H9 (cell line): ENCODE results near the gene CCDC126. TPM values are rescaled to one million over a fixed set of nuclear protein-coding genes. Genes with fewer than 3 reads are reported as not detected.

ENCODE experiments used
- DNase-seq: peaks from one replicate; pipeline ENCODE4 v3.0.0-alpha.2; 2017
- H2AFZ ChIP-seq: one replicate; pipeline ENCODE4 v1.6.1; 2013; ENCODE audit warnings: mild to moderate bottlenecking, low read length, control low read depth, moderate library complexity
- H2AK5ac ChIP-seq: 2 replicates; pipeline ENCODE4 v1.6.1; 2013; ENCODE audit warnings: low read length, control low read depth, mixed read lengths; ENCODE audit not compliant: insufficient read length
- H2BK120ac ChIP-seq: one replicate; pipeline ENCODE4 v1.6.1; 2013; ENCODE audit warnings: low read depth, mild to moderate bottlenecking, low read length, control low read depth, inconsistent platforms; ENCODE audit not compliant: poor library complexity, severe bottlenecking
- H2BK12ac ChIP-seq: 2 replicates; pipeline ENCODE4 v1.6.1; 2013; ENCODE audit warnings: low read length, control low read depth, mixed read lengths, low read depth; ENCODE audit not compliant: insufficient read length
- H2BK15ac ChIP-seq: 2 replicates; pipeline ENCODE4 v1.6.1; 2013; ENCODE audit warnings: low read depth, low read length, control low read depth
- H2BK20ac ChIP-seq: one replicate; pipeline ENCODE4 v1.6.1; 2013; ENCODE audit warnings: low read depth, mild to moderate bottlenecking, low read length, control low read depth, inconsistent platforms; ENCODE audit not compliant: poor library complexity, severe bottlenecking
- H2BK5ac ChIP-seq: 2 replicates; pipeline ENCODE4 v1.6.1; 2013; ENCODE audit warnings: low read length, control low read depth, mixed read lengths; ENCODE audit not compliant: insufficient read length
- H3K14ac ChIP-seq: 2 replicates; pipeline ENCODE4 v1.6.1; 2013; ENCODE audit warnings: low read length, control low read depth; ENCODE audit not compliant: insufficient read depth
- H3K18ac ChIP-seq: 2 replicates; pipeline ENCODE4 v1.6.1; 2013; ENCODE audit warnings: low read depth, mild to moderate bottlenecking, mixed read lengths, low read length, control low read depth; ENCODE audit not compliant: insufficient read length
- H3K23ac ChIP-seq: 2 replicates; pipeline ENCODE4 v1.6.1; 2013; ENCODE audit warnings: low read length, control low read depth, mixed read lengths, low read depth; ENCODE audit not compliant: insufficient read length
- H3K23me2 ChIP-seq: 2 replicates; pipeline ENCODE4 v1.6.1; 2013; ENCODE audit warnings: low read depth, mild to moderate bottlenecking, mixed read lengths, low read length, control low read depth; ENCODE audit not compliant: insufficient read length, poor library complexity, severe bottlenecking
- H3K27ac ChIP-seq: 2 replicates; pipeline ENCODE4 v1.5.1; 2013; ENCODE audit warnings: low read length, control low read depth, mixed read lengths, low read depth; ENCODE audit not compliant: insufficient read length
- H3K27me3 ChIP-seq: 2 replicates; pipeline ENCODE4 v1.6.1; 2013; ENCODE audit warnings: low read length, control low read depth, inconsistent platforms; ENCODE audit not compliant: insufficient read depth
- H3K4ac ChIP-seq: 2 replicates; pipeline ENCODE4 v1.6.1; 2013; ENCODE audit warnings: low read depth, mild to moderate bottlenecking, control low read depth, inconsistent platforms, low read length, moderate library complexity
- H3K4me1 ChIP-seq: 2 replicates; pipeline ENCODE4 v1.6.1; 2013; ENCODE audit warnings: low read length, control low read depth, inconsistent platforms; ENCODE audit not compliant: insufficient read depth
- H3K4me2 ChIP-seq: 2 replicates; pipeline ENCODE4 v1.6.1; 2013; ENCODE audit warnings: low read length, control low read depth, mixed read lengths; ENCODE audit not compliant: insufficient read length, insufficient read depth
- H3K56ac ChIP-seq: 2 replicates; pipeline ENCODE4 v1.6.1; 2013; ENCODE audit warnings: low read depth, mild to moderate bottlenecking, mixed read lengths, low read length, control low read depth; ENCODE audit not compliant: insufficient read length
- H3K79me1 ChIP-seq: 2 replicates; pipeline ENCODE4 v1.6.1; 2013; ENCODE audit warnings: low read depth, mild to moderate bottlenecking, moderate library complexity, low read length, control low read depth, inconsistent platforms; ENCODE audit not compliant: insufficient read depth, poor library complexity, severe bottlenecking
- H3K79me2 ChIP-seq: 2 replicates; pipeline ENCODE4 v1.6.1; 2013; ENCODE audit warnings: low read length, control low read depth, inconsistent platforms; ENCODE audit not compliant: insufficient read depth
- H3K9ac ChIP-seq: 2 replicates; pipeline ENCODE4 v1.6.1; 2013; ENCODE audit warnings: low read length, control low read depth, mixed read lengths; ENCODE audit not compliant: insufficient read length; ENCODE audit errors: extremely low read depth
- H3K9me3 ChIP-seq: one replicate; pipeline ENCODE4 v1.6.1; 2013; ENCODE audit warnings: low read depth, low read length, inconsistent platforms; ENCODE audit not compliant: control insufficient read depth
- H3T11ph ChIP-seq: one replicate; pipeline ENCODE4 v1.6.1; 2013; ENCODE audit warnings: mild to moderate bottlenecking, low read length, control low read depth, inconsistent platforms
- H4K20me1 ChIP-seq: one replicate; pipeline ENCODE4 v1.6.1; 2013; ENCODE audit not compliant: control insufficient read depth, insufficient read length, insufficient read depth
- H4K5ac ChIP-seq: 2 replicates; pipeline ENCODE4 v1.6.1; 2013; ENCODE audit warnings: low read depth, mild to moderate bottlenecking, mixed read lengths, low read length, control low read depth; ENCODE audit not compliant: insufficient read length
- H4K8ac ChIP-seq: replicated peaks from 2 replicates; pipeline ENCODE4 v1.6.1; 2013; ENCODE audit warnings: low read length, control low read depth, mixed read lengths, low read depth; ENCODE audit not compliant: insufficient read length
- H4K91ac ChIP-seq: 2 replicates; pipeline ENCODE4 v1.6.1; 2013; ENCODE audit warnings: low read depth, mild to moderate bottlenecking, moderate library complexity, mixed read lengths, low read length, control low read depth; ENCODE audit not compliant: insufficient read length
- H3K27ac Mint-ChIP-seq, 3 experiments: 2 replicates in 2 of 3; 3 replicates in 1 of 3; pipeline ENCODE4 v1.8.0; 2020 to 2021; ENCODE audit warnings: mixed read lengths in 3 of 3, mild to moderate bottlenecking in 1 of 3, moderate library complexity in 1 of 3
- H3K27me3 Mint-ChIP-seq: 2 replicates; pipeline ENCODE4 v1.8.0; 2021; ENCODE audit warnings: low read depth, mild to moderate bottlenecking, moderate library complexity, mixed read lengths
- H3K36me3 Mint-ChIP-seq, 3 experiments: 2 replicates in 2 of 3; 3 replicates in 1 of 3; pipeline ENCODE4 v1.8.0; 2020 to 2021; ENCODE audit warnings: low read depth in 3 of 3, mixed read lengths in 3 of 3; ENCODE audit not compliant: insufficient read depth in 1 of 3
- H3K4me1 Mint-ChIP-seq, 2 experiments: 2 replicates each; pipeline ENCODE4 v1.8.0; 2020; ENCODE audit warnings: mixed read lengths in 2 of 2
- H3K4me3 Mint-ChIP-seq, 2 experiments: 2 replicates in 1 of 2; 3 replicates in 1 of 2; pipeline ENCODE4 v1.8.0; 2020 to 2021; ENCODE audit warnings: mild to moderate bottlenecking in 2 of 2, mixed read lengths in 2 of 2, moderate library complexity in 1 of 2
- H3K9me3 Mint-ChIP-seq, 2 experiments: 2 replicates in 1 of 2; 3 replicates in 1 of 2; pipeline ENCODE4 v1.8.0; 2020; ENCODE audit warnings: mild to moderate bottlenecking in 2 of 2, mixed read lengths in 2 of 2, moderate library complexity in 1 of 2
- WGBS: extraction: QIAGEN DNeasy Blood & Tissue Kit; methylation state at CpG from one replicate; pipeline ENCODE4 v1.1.7; 2013; ENCODE audit warnings: missing lambda C conversion rate, low lambda C conversion rate, mixed read lengths; ENCODE audit not compliant: insufficient read length; ENCODE audit errors: extremely low coverage; 5-methylcytosine and 5-hydroxymethylcytosine counted together
- total RNA-seq: library from RNA; stranded (reverse); gene quantifications from 2 replicates; pipeline ENCODE4 v1.2.1, GENCODE V29; 2021
- TF ChIP-seq, protein P1 (sequence below): fragments of 200-600 bp; sonication (generic); conservative IDR thresholded peaks from 3 replicates; pipeline ENCODE4 v1.8.0; 2021; ENCODE audit warnings: antibody characterized with exemption, mild to moderate bottlenecking

Gene CCDC126
- total RNA-seq, 1 experiment from 2014 or later = 4.0 TPM

DNA sequence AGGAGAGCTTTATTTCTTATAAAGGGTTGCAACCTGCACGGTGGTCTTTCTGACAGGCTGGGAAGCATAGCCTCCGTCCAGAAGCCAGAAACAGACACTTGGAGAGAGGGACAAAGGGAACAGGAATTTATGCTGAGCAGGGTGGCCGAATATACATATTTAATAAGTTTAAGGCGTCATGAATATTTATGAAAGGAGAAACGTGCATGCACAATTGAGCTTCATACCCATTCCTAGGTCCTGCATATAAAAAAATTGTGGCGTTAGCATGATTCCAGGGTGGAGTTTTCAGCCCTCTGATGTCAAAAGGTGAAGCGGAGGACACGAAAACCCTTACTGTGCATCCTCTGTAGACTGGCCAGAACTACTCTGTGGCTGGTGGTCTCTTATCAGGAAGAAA lies 10.7 kb downstream of the CCDC126 start:
- no peak overlapping the region for H3K9ac ChIP-seq
- no peak overlapping the region for H2BK12ac ChIP-seq
- H3K18ac ChIP-seq = no peak overlapping the region
- H3K27ac ChIP-seq = no peak overlapping the region
- no CpG with 5 or more reads among the region's 8 CpGs for WGBS
- no peaks in the 10 kb centered on the region for H3K4me1 ChIP-seq
- H3K27me3 Mint-ChIP-seq = no peaks in the 10 kb centered on the region
- no peak overlapping the region for H2BK20ac ChIP-seq
- no peak overlapping the region for H3K4me3 Mint-ChIP-seq
- no peak overlapping the region for H4K8ac ChIP-seq
- no peak overlapping the region for H3K56ac ChIP-seq
- H3K23ac ChIP-seq = no peak overlapping the region
- peaks cover 0 to 4% of the 10 kb centered on the region in 2 experiments; a peak in 1 of 4 replicates for H3K4me1 Mint-ChIP-seq
- no peak overlapping the region for H4K5ac ChIP-seq
- H3K9me3 Mint-ChIP-seq = no peaks in the 10 kb centered on the region; a peak in 1 of 5 replicates
- H3K4me2 ChIP-seq = no peak overlapping the region
- no peak overlapping the region for H2AFZ ChIP-seq
- no peaks in the 10 kb centered on the region for H3K9me3 ChIP-seq
- H3K4ac ChIP-seq = no peak overlapping the region
- TF ChIP-seq, protein P1, sequence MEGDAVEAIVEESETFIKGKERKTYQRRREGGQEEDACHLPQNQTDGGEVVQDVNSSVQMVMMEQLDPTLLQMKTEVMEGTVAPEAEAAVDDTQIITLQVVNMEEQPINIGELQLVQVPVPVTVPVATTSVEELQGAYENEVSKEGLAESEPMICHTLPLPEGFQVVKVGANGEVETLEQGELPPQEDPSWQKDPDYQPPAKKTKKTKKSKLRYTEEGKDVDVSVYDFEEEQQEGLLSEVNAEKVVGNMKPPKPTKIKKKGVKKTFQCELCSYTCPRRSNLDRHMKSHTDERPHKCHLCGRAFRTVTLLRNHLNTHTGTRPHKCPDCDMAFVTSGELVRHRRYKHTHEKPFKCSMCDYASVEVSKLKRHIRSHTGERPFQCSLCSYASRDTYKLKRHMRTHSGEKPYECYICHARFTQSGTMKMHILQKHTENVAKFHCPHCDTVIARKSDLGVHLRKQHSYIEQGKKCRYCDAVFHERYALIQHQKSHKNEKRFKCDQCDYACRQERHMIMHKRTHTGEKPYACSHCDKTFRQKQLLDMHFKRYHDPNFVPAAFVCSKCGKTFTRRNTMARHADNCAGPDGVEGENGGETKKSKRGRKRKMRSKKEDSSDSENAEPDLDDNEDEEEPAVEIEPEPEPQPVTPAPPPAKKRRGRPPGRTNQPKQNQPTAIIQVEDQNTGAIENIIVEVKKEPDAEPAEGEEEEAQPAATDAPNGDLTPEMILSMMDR = no peak
- no peak overlapping the region for H2AK5ac ChIP-seq
- H4K91ac ChIP-seq = no peak overlapping the region
- H2BK120ac ChIP-seq = no peak overlapping the region
- H2BK15ac ChIP-seq = no peak overlapping the region
- H3K79me2 ChIP-seq = no peaks in the 10 kb centered on the region
- H3K27ac Mint-ChIP-seq = no peak overlapping the region
- H3K14ac ChIP-seq = no peak overlapping the region
- H3K23me2 ChIP-seq = no peaks in the 10 kb centered on the region
- H4K20me1 ChIP-seq = no peaks in the 10 kb centered on the region
- H3K27me3 ChIP-seq = no peaks in the 10 kb centered on the region
- DNase-seq = no peak
- no peak overlapping the region for H3T11ph ChIP-seq
- no peak overlapping the region for H2BK5ac ChIP-seq
- peaks cover 2 to 10% (median 4%) of the 10 kb centered on the region in 3 experiments; a peak in 6 of 7 replicates for H3K36me3 Mint-ChIP-seq
- no peaks in the 10 kb centered on the region for H3K79me1 ChIP-seq
